ENCODE measurements around the gene CHRNE.
"Not testable (repeated sequence)": the region's sequence is repeated elsewhere in the genome, so short reads cannot be mapped to it uniquely, and the experiment has no call there.

CHRNE gene

DNA sequence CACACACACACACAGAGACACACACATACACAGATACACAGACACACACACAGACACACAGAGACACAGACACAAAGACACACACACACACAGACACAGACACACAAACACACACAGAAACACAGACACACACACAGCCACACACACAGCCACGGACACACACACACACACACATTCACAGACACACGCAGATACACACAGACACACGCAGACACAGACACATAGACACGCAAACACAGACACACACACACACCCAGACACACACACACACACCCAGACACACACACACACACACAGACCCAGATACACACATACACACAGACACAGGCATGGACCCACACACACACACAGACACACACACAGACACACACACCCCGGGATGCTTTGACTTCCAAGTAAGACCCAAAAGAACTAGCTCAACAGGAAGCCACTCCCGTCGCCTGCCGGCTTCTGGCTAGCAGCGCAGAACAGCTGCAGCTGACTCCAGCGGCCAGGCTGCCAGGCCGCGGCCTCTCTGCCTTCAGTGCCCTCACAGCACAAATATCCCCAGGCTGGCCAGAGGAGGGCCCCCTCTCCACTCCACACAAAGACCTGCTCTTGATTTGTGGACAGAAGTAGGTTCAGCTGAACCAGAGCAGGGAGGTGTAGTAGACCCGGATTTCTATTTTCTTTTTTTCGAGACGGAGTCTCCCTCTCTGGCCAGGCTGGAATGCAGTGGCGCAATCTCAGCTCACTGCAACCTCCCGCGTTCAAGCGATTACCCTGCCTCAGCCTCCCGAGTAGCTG lies 6.0 kb upstream of the CHRNE start:
- in situ Hi-C loops (cut with HindIII; ENCODE audit: low sequenced_read_pairs): no loop called here

DNA sequence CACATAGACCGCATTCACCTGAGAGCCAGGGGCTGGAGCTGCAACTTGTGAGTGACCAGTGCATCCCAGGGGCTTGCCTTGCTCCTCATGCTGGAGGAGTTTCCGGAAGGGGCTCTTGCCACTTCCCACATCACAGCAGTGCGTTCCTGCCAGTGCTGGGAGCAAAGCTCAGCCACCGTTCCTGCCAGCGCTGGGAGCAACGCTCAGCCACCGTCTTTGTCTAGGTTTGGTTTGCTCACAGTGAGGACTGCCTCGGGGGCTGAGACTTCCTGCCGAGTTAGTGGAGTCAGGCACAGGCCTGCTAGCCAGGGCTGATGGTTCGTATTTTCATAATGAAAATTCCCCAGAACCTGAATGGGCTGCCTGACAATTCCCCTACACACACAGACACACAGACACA lies 5.4 kb upstream of the CHRNE start:
- in situ Hi-C loops (cut with HindIII; ENCODE audit: low sequenced_read_pairs): no loop called here

DNA sequence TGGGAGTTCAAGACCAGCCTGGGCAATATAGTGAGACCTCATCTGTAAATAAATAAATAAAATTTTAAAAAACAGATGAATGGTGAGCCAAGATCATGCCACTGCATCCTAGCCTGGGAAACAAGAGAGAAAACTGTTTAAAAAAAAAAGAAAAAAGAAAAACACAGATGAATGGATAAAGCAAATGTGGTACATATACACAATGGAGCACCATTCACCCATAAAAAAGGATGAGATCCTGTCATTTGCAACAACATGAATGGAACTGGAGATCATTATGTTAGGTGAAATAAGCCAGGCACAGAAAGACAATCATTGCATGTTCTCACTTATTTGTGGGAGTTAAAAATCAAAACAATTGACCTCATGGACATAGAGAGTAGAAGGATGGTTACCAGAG lies 3.7 kb upstream of the CHRNE start:
- in situ Hi-C loops (cut with HindIII; ENCODE audit: low sequenced_read_pairs): not testable (repeated sequence)

DNA sequence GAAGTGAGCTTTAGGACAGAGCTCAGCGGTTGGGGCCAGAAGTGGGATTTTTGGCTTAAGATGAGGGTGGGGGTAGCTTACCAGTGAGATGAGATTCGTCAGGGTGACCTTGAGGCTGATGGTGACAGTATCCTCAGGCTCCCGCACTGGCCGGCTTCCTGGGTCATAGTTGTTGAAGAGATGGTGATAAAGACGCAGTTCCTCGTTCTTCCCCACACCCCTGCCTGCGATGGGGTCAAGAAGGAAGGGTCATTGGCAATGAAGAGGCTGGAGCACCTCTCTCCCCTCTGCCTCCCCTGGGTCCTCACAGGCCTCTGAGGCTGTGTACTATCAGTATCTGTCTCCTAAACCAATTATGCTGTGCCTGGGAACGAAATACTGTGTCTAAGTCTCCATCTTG lies 358 bp downstream of the CHRNE start:
- in situ Hi-C loops (cut with HindIII; ENCODE audit: low sequenced_read_pairs): no loop called here

DNA sequence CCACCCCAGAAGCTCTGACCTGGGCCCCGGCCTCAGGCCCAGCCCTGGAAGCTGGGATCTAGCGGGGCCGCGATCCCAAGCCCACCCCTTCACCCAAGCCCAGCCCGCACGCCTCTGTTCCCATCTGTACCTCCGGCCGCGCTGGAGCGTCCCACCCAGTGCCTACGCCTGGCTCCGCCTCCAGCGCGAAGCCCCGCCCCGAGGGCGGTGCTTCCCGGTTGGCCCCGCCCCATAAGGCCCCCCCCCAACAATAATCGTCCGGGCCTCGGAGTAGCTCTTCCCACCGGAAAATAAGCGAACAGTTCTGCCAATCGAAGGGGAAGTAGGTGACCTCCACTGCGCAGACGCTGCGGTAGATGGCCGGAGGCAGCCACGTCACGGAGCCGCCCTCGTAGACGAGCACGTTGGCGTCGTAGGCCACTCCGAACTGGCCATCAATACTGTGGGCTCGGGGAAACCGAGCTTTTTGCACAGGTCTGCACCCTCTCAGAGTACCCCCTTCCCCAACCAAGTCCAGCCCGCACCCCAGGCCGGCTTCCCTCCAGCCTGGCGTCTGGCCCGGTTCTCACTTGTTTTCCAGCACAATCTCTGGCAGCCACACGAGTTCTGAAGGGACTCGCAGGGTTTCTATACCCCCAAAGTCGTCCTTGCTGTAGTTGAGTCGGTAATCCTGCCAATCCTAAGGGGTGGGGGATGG lies 1.1 kb downstream of the CHRNE start:
- in situ Hi-C loops (cut with HindIII; ENCODE audit: low sequenced_read_pairs): no loop called here

DNA sequence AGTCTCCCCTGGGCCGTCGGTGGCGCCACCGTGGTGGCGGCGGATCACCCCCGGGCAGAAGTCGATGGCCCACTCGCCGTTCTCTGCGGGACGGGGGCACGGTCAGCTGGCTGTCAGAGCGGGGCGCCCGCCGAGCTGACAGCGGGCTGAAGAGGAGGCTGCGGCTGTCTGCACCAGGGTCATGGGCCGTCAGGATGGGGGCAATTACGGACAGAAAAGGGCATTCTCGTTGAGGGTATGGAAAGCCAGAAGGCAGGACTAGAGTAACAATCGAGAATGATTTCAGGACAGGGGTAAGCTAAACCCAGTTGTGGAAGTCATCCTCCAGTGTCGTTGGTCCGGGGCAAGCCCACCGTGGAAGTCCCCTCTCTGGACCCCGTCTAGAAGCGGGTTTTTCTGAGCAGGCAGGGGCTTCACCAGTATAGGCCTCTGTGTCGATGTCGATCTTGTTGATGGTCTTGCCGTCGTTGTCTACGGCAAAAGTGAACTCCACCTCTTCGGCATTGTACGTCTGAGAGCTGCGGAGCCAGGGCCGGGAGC lies 1.7 kb downstream of the CHRNE start:
- in situ Hi-C loops (cut with HindIII; ENCODE audit: low sequenced_read_pairs): no loop called here

DNA sequence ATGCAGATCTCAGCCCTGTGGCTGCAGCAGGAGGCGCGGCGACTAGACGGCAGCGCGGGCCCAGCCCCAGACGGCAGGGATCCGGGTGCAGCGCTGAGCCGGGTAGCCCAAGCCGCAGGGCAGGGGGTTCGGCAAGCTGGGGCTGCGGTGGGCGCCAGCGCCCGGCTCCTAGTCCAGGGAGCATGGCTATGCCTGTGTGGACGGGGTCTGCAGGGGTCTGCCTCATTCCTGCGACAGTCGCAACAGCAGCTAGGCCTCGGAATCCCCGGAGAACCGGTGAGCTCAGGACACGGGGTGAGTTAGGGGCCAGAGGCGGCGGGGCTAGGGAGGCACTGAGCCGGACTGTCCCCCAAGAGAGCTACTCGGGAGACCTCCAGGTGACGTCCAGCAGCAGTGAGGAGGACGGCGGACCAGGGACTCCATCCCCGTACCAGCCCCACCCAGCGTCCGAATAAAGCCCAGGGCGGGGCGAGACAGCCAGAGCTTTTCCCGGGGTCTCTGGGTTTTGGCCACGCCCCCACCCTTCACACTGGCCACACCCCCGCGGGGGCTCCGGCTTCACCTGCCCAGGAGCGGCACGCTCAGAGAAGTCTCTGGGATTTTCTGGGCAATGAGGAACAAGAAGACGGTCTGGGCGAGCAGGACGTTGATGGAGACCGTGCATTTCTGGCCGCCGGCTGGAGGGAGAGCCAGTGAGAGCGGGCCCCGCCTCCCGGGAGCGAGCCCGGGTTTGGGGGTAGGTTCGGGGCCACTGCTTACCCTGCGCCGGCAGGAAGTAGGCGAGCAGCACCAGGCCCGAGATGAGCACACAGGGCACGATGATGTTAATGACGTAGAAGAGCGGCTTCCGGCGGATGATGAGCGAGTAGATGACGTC lies 2.4 kb downstream of the CHRNE start:
- in situ Hi-C loops (cut with HindIII; ENCODE audit: low sequenced_read_pairs): no loop called here

DNA sequence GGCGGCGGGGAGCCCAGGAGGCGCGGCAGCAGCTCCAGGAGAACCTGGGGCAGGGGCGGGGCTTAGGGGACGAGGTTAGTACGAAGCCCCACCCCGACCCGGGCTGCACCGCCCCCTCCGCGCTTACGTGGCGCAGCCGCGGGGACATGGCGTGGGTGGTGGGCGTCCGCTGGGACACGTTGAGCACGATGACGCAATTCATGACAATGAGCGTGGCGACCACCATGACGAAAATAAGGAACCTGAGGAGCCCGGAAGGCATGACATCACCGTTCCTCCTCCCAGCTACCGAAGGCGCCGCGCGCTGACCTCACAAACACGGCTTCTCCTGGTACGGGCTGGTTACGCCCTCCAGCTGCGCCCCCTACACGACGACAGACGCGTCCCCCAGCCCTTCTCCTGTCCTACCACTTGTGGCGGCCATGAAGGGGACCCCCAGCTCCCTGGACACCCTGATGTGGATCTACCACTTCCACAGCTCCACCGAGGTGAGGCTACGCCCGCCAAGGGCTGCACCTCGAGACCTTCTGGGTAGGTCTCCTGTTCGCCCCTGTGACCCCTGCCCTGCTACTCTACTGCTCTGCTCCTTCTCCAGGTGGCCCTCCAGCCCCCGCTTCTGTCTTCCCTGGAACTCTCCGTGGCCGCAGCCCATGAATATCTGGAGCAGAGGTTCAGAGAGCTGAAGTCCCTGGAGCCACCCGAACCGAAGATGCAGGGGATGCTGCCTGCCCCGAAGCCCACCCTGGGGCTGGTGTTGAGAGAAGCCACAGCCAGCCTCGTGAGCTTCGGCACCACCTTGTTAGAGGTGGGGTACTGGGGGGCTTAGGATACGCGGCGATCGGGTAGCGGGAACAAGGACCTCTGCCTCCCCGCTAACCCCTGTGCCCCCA lies 3.3 kb downstream of the CHRNE start, which contains the start of gene C17orf107:
Gene C17orf107, plus strand, starts transcription at position 196 of the 890 bp plus-strand sequence. Its CDS starts 227 bp downstream, at position 423.
- in situ Hi-C loops (cut with HindIII; ENCODE audit: low sequenced_read_pairs): no loop called here

DNA sequence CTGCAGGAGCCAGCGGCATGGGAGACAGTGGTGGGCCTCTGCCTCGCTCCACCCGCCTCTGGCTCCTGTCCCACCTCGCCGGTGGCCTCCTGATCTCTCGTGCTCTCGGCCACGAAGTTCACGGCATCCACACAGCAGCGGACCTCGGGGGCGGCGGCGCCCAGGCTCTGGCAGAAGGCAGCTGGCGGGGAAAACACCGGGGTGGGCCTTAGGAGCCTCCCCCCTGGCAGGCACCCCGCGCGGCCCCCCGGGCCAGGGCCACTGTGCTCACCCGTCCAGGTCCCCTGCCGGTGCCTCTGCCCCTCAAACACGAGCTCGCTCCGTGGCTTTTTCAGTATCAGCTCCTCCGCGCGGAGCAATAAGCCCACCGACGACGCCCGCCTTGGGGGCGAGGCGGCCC lies 4.0 kb downstream of the CHRNE start:
- in situ Hi-C loops (cut with HindIII; ENCODE audit: low sequenced_read_pairs): no loop called here

DNA sequence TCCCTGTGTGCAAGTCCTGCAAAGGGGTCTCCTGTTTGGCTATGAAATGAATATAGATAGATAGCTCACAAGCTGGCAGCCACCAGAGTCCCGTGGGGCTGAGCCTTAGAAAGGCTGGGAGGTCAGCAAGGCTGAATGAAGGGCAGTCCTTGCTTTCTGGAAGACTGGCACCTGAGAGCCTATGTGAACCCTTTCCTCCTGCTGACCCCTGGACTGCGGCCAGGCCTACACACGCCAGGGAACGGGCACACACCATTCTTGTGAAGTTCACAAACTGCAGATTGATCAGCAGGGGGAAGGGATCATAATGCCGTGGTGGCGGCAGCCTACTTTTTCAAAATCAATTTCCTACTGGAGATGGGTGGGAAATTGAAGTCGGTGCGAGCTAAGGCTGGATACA lies 4.5 kb downstream of the CHRNE start:
- in situ Hi-C loops (cut with HindIII; ENCODE audit: low sequenced_read_pairs): no loop called here

DNA sequence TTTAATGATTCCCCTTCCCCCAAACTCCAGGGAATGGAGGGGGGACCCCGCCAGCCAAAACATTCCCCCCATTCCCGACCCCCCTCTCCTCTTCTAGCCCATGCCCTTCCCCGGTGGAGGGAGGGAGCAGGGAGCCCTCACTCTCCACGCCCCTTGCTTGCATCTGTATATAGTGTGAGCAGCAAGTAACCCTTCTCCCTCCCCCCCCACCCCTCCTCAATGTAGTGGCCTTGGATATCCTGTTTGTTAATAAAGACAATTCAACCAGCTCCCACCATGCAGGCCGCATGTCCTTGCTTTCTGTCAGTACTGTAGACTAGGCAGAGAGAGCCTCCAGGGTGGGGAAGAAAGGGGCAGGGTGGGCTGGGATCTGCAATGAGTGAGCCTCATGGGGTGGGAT lies 5.1 kb downstream of the CHRNE start:
- in situ Hi-C loops (cut with HindIII; ENCODE audit: low sequenced_read_pairs): no loop called here

DNA sequence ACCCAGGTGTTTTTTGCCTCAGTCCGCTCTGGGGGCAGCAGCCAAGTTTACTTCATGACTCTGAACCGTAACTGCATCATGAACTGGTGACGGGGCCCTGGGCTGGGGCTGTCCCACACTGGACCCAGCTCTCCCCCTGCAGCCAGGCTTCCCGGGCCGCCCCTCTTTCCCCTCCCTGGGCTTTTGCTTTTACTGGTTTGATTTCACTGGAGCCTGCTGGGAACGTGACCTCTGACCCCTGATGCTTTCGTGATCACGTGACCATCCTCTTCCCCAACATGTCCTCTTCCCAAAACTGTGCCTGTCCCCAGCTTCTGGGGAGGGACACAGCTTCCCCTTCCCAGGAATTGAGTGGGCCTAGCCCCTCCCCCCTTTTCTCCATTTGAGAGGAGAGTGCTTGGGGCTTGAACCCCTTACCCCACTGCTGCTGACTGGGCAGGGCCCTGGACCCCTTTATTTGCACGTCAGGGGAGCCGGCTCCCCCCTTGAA lies 5.7 kb downstream of the CHRNE start:
- in situ Hi-C loops (cut with HindIII; ENCODE audit: low sequenced_read_pairs): no loop called here

DNA sequence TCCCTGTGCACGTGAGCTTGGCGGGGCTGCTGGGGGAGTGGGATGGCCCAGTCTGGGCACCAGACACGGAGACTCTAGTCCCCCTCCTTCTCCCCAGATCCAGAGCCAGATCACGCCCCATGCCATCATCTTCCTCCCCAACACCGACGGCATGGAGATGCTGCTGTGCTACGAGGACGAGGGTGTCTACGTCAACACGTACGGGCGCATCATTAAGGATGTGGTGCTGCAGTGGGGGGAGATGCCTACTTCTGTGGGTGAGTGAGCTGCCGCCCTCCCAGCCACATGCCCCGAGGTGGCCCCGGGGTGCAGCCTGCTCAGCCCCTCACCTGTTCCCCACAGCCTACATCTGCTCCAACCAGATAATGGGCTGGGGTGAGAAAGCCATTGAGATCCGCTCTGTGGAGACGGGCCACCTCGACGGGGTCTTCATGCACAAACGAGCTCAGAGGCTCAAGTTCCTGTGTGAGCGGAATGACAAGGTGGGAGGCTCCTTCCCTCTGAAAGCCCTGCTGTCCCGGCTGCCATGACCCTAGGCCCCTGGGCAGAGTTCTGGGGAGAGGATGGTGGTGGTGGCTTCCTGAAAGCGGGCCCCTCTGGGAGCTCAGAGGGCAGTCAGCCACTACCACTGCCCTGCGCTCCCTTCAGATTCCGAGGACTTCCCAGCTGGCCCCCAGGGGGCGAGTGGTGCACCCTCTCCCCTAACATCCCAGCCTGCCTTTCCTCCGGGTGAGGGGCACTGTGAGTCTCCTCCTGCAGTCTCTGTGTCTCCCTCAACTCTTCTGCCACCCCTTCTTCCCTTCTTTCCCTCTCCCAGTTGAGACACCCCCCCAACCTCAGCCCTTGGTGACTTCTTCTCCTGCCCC lies 6.3 kb downstream of the CHRNE start:
- in situ Hi-C loops (cut with HindIII; ENCODE audit: low sequenced_read_pairs): no loop called here

DNA sequence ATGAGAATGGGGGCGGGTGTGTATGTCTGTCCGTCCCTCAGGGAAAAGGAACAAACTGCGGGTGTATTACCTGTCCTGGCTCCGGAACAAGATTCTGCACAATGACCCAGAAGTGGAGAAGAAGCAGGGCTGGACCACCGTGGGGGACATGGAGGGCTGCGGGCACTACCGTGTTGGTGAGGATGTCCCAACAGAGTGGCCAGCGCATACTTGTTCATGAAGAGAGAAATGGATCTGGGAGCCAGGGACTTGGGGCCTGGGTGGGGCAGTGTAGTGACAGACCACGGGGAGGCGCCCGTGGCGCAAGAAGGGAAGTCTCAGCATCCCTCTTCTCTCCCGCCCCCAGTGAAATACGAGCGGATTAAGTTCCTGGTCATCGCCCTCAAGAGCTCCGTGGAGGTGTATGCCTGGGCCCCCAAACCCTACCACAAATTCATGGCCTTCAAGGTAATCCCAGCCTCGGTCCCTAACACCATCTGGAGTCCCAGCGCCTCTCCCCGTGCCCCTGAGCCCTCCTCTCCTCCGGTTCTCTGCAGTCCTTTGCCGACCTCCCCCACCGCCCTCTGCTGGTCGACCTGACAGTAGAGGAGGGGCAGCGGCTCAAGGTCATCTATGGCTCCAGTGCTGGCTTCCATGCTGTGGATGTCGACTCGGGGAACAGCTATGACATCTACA lies 7.1 kb downstream of the CHRNE start:
- in situ Hi-C loops (cut with HindIII; ENCODE audit: low sequenced_read_pairs): no loop called here

DNA sequence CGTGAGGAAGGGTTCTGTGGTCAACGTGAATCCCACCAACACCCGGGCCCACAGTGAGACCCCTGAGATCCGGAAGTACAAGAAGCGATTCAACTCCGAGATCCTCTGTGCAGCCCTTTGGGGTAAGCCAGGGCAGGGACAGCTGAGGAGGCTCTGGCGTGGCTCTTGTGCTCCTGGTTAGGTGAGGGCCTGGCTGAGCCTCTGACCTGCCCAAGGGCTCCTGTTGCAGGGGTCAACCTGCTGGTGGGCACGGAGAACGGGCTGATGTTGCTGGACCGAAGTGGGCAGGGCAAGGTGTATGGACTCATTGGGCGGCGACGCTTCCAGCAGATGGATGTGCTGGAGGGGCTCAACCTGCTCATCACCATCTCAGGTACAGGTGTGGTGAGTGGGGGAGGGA lies 7.8 kb downstream of the CHRNE start:
- in situ Hi-C loops (cut with HindIII; ENCODE audit: low sequenced_read_pairs): no loop called here

DNA sequence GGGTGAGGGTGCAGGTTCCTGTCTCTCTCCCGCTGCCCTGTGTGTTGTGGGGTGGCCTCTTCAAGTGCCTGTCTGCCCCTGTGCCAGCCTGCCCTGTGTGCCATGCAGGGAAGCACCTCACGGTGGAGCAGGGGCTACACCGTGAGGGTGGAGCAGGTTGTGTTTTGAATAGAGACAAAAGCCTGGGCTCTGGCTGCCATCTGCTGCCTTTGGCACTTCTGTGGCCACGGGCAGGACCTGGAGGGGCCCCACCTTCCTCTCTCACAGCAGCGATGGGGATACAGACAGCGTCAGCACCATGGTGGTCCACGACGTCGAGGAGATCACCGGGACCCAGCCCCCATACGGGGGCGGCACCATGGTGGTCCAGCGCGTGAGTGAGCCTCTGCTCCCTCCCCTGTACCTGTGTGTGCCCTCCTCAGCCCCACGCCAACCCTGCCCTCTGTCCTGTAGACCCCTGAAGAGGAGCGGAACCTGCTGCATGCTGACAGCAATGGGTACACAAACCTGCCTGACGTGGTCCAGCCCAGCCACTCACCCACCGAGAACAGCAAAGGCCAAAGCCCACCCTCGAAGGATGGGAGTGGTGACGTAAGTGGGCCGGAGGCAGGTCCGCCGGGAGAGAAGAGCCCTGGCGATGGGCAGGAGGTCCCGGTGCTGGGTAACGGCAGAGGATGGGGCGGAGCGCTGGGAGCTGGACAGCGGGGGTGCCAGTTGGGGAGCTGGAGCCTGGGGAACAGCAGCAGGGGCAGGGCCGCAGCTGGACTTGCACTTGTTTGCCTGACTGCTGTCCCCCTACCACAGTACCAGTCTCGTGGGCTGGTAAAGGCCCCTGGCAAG lies 9.0 kb downstream of the CHRNE start:
- in situ Hi-C loops (cut with HindIII; ENCODE audit: low sequenced_read_pairs): no loop called here

DNA sequence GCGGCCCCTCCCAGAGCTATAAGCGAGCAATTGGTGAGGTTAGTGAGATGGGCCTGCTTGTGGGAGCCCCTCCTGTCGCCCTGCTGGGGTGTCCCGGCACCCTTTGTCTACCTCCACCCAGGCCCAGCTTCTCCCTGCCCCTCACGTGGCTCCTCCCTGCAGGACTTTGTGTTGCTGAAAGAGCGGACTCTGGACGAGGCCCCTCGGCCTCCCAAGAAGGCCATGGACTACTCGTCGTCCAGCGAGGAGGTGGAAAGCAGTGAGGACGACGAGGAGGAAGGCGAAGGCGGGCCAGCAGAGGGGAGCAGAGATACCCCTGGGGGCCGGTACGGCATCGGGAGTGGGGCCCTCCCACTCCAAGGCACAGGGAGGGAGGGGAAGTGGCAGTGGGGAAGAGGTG lies 9.6 kb downstream of the CHRNE start:
- in situ Hi-C loops (cut with HindIII; ENCODE audit: low sequenced_read_pairs): no loop called here

All from endothelial cell of hepatic sinusoid (primary cell).